SK-N-MC (cell line): Measurements from ENCODE around the gene IPMK.

ENCODE experiments used
- DNase-seq: peaks from one replicate; pipeline ENCODE4 v3.0.0-alpha.2; 2011; ENCODE audit warnings: low read depth, low spot score
- H3K27ac ChIP-seq: fragments of 200-600 bp; sonication (generic); 2 replicates; pipeline ENCODE4 v1.5.1; 2016; ENCODE audit warnings: mixed run types
- H3K36me3 ChIP-seq: fragments of 200-600 bp; sonication (generic); 2 replicates; pipeline ENCODE4 v1.6.1; 2017; ENCODE audit warnings: antibody characterized with exemption, low read length, mixed read lengths; ENCODE audit not compliant: insufficient read depth
- H3K4me3 ChIP-seq: fragments of 200-600 bp; sonication (generic); 2 replicates; pipeline ENCODE4 v1.5.1; 2016
- H3K9ac ChIP-seq: fragments of 200-600 bp; sonication (generic); 2 replicates; pipeline ENCODE4 v1.8.0; 2017; ENCODE audit warnings: mixed run types, mixed read lengths; ENCODE audit not compliant: insufficient read length
- H3K9me3 ChIP-seq: fragments of 200-600 bp; sonication (generic); 2 replicates; pipeline ENCODE4 v1.6.1; 2017; ENCODE audit warnings: low read depth, mild to moderate bottlenecking, antibody characterized with exemption, low read length, moderate library complexity, mixed read lengths
- EZH2 ChIP-seq: fragments of 200-600 bp; sonication (generic); IDR thresholded peaks from one replicate; pipeline ENCODE4 v1.6.1; 2017; ENCODE audit warnings: antibody characterized with exemption
- FOXP2 ChIP-seq: optimal IDR thresholded peaks from 2 replicates; pipeline ENCODE3; 2011; ENCODE audit warnings: mild to moderate bottlenecking, moderate library complexity; ENCODE audit not compliant: insufficient read depth; ENCODE audit errors: extremely low read length, control extremely low read depth
- POLR2AphosphoS5 ChIP-seq: IDR thresholded peaks from 2 replicates; pipeline ENCODE4 v1.6.1; 2012; ENCODE audit warnings: mild to moderate bottlenecking, low read depth, low read length, borderline replicate concordance

The IPMK gene

GRCh38 chr10:58293989-58294388, 26.3 kb upstream of the IPMK start:
- no peak for TF ChIP-seq POLR2AphosphoS5
- no peak for TF ChIP-seq FOXP2
- no peak for TF ChIP-seq EZH2
- Histone ChIP-seq H3K36me3 (no peaks in the 10 kb centered on the region), H3K9me3 (no peaks in the 10 kb centered on the region), H3K27ac (no peak overlapping the region), H3K4me3 (no peak overlapping the region), H3K9ac (no peak overlapping the region)
- no peak for DNase-seq

GRCh38 chr10:58291538-58292174, 24.0 kb upstream of the IPMK start:
- no peaks in the 10 kb centered on the region for H3K36me3 ChIP-seq
- no peaks in the 10 kb centered on the region for H3K9me3 ChIP-seq
- H3K4me3 ChIP-seq = no peak overlapping the region
- no peak for TF ChIP-seq FOXP2
- TF ChIP-seq POLR2AphosphoS5 = no peak
- TF ChIP-seq EZH2 = no peak
- peak; percentile 3 for DNase-seq
- no peak overlapping the region for H3K9ac ChIP-seq
- H3K27ac ChIP-seq = no peak overlapping the region

- no peaks in the 10 kb centered on the region for H3K9me3 ChIP-seq
- H3K36me3 ChIP-seq = peaks cover 9% of the 10 kb centered on the region; the same call in 1 of the 2 replicates
- H3K9ac ChIP-seq = no peak overlapping the region
- DNase-seq = no peak
- no peak overlapping the region for H3K27ac ChIP-seq
- no peak for TF ChIP-seq POLR2AphosphoS5
- no peak for TF ChIP-seq FOXP2
- no peak for TF ChIP-seq EZH2
- H3K4me3 ChIP-seq = no peak overlapping the region
Measured at GRCh38 chr10:58282615-58283014, 14.9 kb upstream of the IPMK start.

GRCh38 chr10:58281092-58281752, 13.5 kb upstream of the IPMK start:
- no peak overlapping the region for H3K9ac ChIP-seq
- H3K4me3 ChIP-seq = no peak overlapping the region

GRCh38 chr10:58280477-58280876, 12.8 kb upstream of the IPMK start:
- H3K36me3 ChIP-seq = peaks cover 9% of the 10 kb centered on the region; the same call in 1 of the 2 replicates
- no peaks in the 10 kb centered on the region for H3K9me3 ChIP-seq
- H3K27ac ChIP-seq = no peak overlapping the region
- H3K9ac ChIP-seq = no peak overlapping the region
- TF ChIP-seq POLR2AphosphoS5 (no peak), EZH2 (no peak), FOXP2 (no peak)
- no peak overlapping the region for H3K4me3 ChIP-seq
- no peak for DNase-seq

More at GRCh38 chr10:58281092-58281752, 13.5 kb upstream of the IPMK start:
- H3K36me3 ChIP-seq = peaks cover 9% of the 10 kb centered on the region; the same call in 1 of the 2 replicates
- no peak overlapping the region for H3K27ac ChIP-seq
- H3K9me3 ChIP-seq = no peaks in the 10 kb centered on the region
- no peak for DNase-seq
- TF ChIP-seq FOXP2 (no peak), EZH2 (no peak), POLR2AphosphoS5 (no peak)

GRCh38 chr10:58278962-58279307, 11.2 kb upstream of the IPMK start:
- Histone ChIP-seq H3K9me3 (no peaks in the 10 kb centered on the region), H3K4me3 (no peak overlapping the region), H3K9ac (no peak overlapping the region), H3K27ac (no peak overlapping the region), H3K36me3 (peaks cover 9% of the 10 kb centered on the region; the same call in 1 of the 2 replicates)
- no peak for DNase-seq
- TF ChIP-seq EZH2 (no peak), POLR2AphosphoS5 (no peak), FOXP2 (no peak)

- Histone ChIP-seq H3K4me3 (no peak overlapping the region), H3K27ac (no peak overlapping the region), H3K9ac (no peak overlapping the region), H3K36me3 (peaks cover 9% of the 10 kb centered on the region; the same call in 1 of the 2 replicates), H3K9me3 (no peaks in the 10 kb centered on the region)
- no peak for DNase-seq
- TF ChIP-seq EZH2 (no peak), POLR2AphosphoS5 (no peak), FOXP2 (no peak)
Measured at GRCh38 chr10:58278274-58278961, 10.7 kb upstream of the IPMK start.

- no peak overlapping the region for H3K27ac ChIP-seq
- DNase-seq = no peak
- peaks cover 6% of the 10 kb centered on the region; the same call in 1 of the 2 replicates for H3K36me3 ChIP-seq
- TF ChIP-seq POLR2AphosphoS5 = no peak
- TF ChIP-seq FOXP2 = no peak
- no peak for TF ChIP-seq EZH2
- H3K9me3 ChIP-seq = no peaks in the 10 kb centered on the region
- no peak overlapping the region for H3K4me3 ChIP-seq
- H3K9ac ChIP-seq = no peak overlapping the region
Measured at GRCh38 chr10:58275908-58276307, 8.2 kb upstream of the IPMK start.
